Measurements from ENCODE around the gene ALOX5.
"Not testable (repeated sequence)": the region's sequence is repeated elsewhere in the genome, so short reads cannot be mapped to it uniquely, and the experiment has no call there.

ALOX5 gene

DNA sequence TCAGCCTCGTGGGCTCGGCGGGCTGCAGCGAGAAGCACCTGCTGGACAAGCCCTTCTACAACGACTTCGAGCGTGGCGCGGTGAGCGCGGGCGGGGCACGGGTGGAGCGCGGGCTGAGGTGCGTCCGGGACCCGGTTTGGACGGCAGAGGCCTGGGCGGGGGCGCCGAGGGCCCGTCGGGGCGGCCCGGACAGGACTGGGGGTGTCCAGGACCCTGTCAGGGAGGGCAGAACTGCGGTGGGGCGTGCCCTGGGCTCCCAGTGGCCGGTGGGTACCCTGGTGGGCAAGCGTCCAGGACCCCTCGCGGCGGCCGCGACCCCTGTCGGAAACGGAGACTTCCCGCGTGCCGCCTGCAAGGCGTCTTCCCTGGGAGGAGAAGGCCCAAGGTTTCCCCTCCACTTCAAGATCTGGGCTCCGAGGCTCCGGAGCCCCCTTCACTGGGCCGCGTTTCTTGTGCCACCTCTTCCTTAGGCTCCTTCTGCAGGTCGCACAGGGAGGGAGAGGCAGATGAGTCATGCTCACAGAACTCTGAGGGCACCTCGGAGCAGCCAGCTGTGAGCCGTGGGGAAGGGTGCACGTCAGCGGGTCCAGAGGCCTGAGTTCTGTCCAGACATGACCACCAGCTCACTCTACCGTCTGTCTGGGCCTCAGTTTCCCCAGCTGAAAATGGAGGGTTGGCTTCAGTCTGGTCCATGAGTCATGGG lies 485 bp downstream of the ALOX5 start:
- no peak for DNase-seq (ENCODE audit: low read depth in 1 of 2, low spot score in 1 of 2)

DNA sequence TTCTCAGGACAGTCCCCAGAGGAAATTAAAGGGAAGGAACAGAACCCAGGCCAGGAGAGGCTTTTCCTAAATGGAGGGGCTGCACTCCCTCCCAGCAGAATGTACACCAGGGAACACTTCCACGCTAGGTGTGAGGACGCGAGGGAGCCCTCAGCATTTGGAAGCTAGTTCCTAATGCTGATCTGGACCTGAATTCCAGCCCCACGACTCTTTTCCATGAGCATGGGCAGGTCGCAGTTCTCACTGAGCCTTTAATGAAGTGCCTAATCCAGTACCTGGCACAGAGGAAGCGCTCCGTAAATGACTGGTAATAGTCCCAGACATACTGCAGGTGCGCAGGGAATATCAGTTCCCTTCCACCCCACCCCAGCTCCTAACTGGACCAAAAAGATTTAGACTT lies 1.1 kb downstream of the ALOX5 start:
- no peak for DNase-seq (ENCODE audit: low read depth in 1 of 2, low spot score in 1 of 2)

GRCh38 chr10:45375716-45376231 lies 1.8 kb downstream of the ALOX5 start:
- DNase-seq (ENCODE audit: low read depth in 1 of 2, low spot score in 1 of 2), result no peak

DNA sequence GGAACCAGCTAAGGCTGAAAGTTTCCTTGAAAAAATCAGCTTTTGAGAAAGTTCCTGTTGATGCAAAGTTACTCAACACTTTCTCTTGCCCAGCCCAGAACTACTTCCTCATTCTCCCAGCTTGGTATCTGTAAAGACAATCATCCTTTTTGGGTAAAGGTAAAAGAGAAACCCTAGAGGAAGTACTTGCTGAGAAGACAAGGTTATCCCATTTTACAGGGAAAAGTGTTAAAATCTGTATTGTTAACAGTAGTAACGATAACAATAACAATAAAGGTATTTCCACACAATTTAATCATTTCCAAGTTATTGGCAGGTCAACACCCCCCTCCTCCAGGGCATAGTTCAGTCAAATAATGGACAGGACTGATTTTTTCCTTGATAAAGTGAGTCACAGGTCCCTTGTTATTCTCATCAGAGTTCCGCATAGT lies 2.4 kb downstream of the ALOX5 start:
- DNase-seq (ENCODE audit: low read depth in 1 of 2, low spot score in 1 of 2), result no peak

- no peak for DNase-seq (ENCODE audit: low read depth in 1 of 2, low spot score in 1 of 2)
These were observed 3.3 kb downstream of the ALOX5 start for GRCh38 chr10:45377321-45377720.

GRCh38 chr10:45377858-45378257 lies 3.8 kb downstream of the ALOX5 start:
- no peak for DNase-seq (ENCODE audit: low read depth in 1 of 2, low spot score in 1 of 2)

DNA sequence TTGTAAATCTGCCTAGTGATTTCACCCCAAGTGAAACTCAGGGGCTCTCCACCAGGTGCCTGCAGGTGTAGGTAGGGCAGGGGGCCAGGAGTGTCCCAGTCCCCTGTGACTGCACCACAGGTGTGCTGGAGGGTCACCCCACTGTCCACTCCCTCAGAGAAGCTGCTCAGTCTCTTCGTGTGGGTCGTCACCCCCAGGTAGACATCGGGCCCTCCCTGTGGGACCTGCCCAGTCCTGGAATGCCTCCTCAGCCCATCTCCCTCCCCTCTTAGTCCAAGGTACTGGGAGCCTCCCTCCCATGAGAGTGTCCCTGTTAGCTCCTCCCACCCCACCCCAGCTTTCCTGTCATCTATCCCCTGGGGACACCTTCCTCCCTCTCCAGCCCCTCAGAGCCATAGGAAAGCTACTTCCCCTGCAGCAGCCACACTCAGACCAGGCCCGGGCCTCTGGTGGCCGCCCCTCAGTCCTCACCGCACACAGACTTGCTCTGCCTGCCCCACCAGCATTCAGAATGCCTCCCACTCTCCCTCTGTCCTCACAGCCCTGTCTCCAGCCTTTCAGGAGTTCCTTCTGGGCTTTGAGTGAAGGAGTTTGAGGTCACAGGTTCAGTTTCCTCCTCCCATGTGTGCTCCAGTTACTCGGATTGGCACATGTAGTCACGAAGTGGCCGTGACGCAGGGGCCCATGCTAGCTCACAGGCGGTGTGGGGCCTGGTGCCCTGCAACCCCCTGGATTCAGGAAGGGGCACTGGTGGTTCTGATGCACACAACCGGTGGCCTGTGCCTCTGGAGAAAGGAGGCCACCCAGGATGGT lies 5.1 kb downstream of the ALOX5 start:
- no peak for DNase-seq (ENCODE audit: low read depth in 1 of 2, low spot score in 1 of 2)

DNA sequence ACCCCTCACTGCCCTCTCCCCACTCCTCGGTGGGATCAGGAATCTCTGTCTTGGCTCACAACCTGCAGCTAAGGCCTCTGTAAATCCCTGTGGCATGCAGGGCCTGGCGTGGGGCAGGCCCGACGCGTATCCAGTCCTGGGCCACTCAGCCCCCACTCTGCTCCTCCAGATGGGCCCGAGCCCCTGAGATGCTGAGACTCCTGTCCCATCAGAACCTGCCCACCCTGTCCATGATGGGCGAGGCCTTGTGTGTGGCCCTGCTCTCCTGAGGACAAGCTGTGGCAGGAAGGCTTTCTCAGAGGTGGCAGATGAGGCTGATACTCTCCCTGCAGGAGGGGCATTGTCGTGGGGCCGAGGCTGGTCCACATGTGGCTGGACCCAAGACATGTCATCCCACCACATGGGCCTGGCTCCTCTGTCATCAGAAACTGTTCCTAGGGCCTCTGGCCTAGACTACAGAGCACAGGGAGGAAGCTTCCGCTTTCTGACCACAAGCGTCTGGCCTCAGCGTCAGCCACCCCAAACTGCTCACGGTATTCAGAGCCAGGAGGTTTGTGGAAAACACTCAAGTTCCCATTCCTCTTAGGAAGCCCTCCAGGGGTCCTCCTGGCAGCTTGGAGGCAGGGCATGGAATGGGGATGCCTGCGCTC lies 6.0 kb downstream of the ALOX5 start:
- no peak for DNase-seq (ENCODE audit: low read depth in 1 of 2, low spot score in 1 of 2)

- DNase-seq (ENCODE audit: low read depth in 1 of 2, low spot score in 1 of 2), result no peak
These were observed 7.0 kb downstream of the ALOX5 start for GRCh38 chr10:45380903-45381620.

- DNase-seq (ENCODE audit: low read depth in 1 of 2, low spot score in 1 of 2), result no peak
These were observed 8.6 kb downstream of the ALOX5 start for GRCh38 chr10:45382591-45382990.

GRCh38 chr10:45383682-45384330 lies 9.8 kb downstream of the ALOX5 start:
- no peak for DNase-seq (ENCODE audit: low read depth in 1 of 2, low spot score in 1 of 2)

DNA sequence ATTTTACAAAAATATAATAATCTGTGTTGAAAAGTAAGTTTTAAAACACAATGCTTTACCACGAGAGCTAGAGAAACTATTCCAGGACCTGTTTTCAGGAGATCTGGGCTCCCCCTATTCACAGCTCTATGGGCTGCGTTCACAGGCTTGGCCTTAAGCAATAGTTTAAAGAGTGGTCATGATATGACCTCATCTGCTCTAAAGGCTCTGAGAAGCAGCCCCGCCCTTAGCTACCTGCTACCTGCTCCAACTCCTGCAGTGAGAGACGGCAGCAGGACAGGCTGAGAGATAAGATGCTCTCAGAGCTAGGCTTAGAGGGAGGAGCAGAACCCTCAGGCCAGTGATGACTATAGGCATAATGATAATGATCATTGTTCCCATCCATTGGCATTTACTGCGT lies 12.6 kb downstream of the ALOX5 start:
- DNase-seq (ENCODE audit: low read depth in 1 of 2, low spot score in 1 of 2), result no peak

GRCh38 chr10:45387096-45387893 lies 13.3 kb downstream of the ALOX5 start:
- no peak for DNase-seq (ENCODE audit: low read depth in 1 of 2, low spot score in 1 of 2)

GRCh38 chr10:45389671-45390070 lies 15.7 kb downstream of the ALOX5 start:
- DNase-seq (ENCODE audit: low read depth in 1 of 2, low spot score in 1 of 2), result not testable (repeated sequence)

DNA sequence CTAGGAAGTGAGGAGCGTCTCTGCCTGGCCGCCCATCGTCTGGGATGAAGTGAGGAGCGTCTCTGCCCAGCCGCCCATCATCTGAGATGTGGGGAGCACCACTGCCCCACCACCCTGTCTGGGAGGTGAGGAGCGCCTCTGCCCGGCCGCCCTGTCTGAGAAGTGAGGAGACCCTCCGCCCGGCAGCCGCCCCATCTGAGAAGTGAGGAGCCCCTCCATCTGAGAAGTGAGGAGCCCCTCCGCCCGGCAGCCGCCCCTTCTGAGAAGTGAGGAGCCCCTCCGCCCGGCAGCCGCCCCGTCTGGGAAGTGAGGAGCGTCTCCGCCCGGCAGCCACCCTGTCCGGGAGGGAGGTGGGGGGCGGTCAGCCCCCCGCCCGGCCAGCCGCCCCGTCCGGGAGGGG lies 17.6 kb downstream of the ALOX5 start:
- DNase-seq (ENCODE audit: low read depth in 1 of 2, low spot score in 1 of 2), result not testable (repeated sequence)

- DNase-seq (ENCODE audit: low read depth in 1 of 2, low spot score in 1 of 2), result no peak
These were observed 21.5 kb downstream of the ALOX5 start for GRCh38 chr10:45395554-45395953.

- DNase-seq (ENCODE audit: low read depth in 1 of 2, low spot score in 1 of 2), result no peak
These were observed 24.6 kb downstream of the ALOX5 start for GRCh38 chr10:45398595-45398994.

GRCh38 chr10:45399113-45399512 lies 25.1 kb downstream of the ALOX5 start:
- no peak for DNase-seq (ENCODE audit: low read depth in 1 of 2, low spot score in 1 of 2)

DNA sequence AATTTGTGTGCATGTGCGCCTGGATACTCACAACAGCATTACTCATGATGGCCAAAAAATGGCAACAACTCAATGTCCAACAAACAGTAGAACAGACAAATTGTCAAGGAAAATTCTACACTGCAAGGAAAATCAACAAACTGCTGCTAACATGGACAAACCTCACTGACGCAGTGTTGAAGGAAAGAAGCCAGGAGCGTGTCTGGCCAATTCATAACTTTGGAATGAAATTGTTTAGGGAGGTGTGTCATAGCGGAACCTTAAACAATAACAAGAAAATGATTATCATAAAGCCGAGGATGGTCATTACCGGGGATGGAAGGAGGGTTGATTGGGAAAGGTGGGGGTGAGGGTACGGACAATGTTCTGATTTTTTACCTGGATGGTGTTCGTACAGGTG lies 29.1 kb downstream of the ALOX5 start:
- no peak for DNase-seq (ENCODE audit: low read depth in 1 of 2, low spot score in 1 of 2)
